NCI-H345 treated with DMSO at 0.1 percent for 48 hours (cell line): ENCODE measurements around the gene EHBP1L1.

Source experiments
- DNase-seq: peaks from one replicate; lab custom pipeline; 2025; ENCODE audit not compliant: unreplicated experiment; lab: John Stamatoyannopoulos, UW

EHBP1L1 gene

GRCh38 chr11:65576867-65577755 is 1.3 kb downstream of the EHBP1L1 start:
- DNase-seq, result no peak

GRCh38 chr11:65577756-65578109 is 1.9 kb downstream of the EHBP1L1 start:
- DNase-seq, result no peak

GRCh38 chr11:65578134-65578533 is 2.3 kb downstream of the EHBP1L1 start:
- no peak for DNase-seq

- no peak for DNase-seq
Observed at GRCh38 chr11:65578667-65579066, 2.8 kb downstream of the EHBP1L1 start.

- no peak for DNase-seq
Observed at GRCh38 chr11:65579291-65579690, 3.4 kb downstream of the EHBP1L1 start.

GRCh38 chr11:65580031-65580692 is 4.3 kb downstream of the EHBP1L1 start:
- no peak for DNase-seq

- DNase-seq, result no peak
Observed at GRCh38 chr11:65580756-65581155, 4.9 kb downstream of the EHBP1L1 start.

GRCh38 chr11:65581928-65582327 is 6.1 kb downstream of the EHBP1L1 start:
- no peak for DNase-seq

- DNase-seq, result no peak
Observed at GRCh38 chr11:65583589-65583988, 7.7 kb downstream of the EHBP1L1 start.

GRCh38 chr11:65584106-65584505 is 8.3 kb downstream of the EHBP1L1 start:
- DNase-seq, result no peak

- DNase-seq, result no peak
Observed at GRCh38 chr11:65584723-65585171, 8.9 kb downstream of the EHBP1L1 start.

GRCh38 chr11:65585396-65586246 is 9.8 kb downstream of the EHBP1L1 start:
- peak; percentile 35 for DNase-seq

GRCh38 chr11:65586247-65586630 is 10.4 kb downstream of the EHBP1L1 start:
- DNase-seq, result no peak

GRCh38 chr11:65586676-65587075 is 10.8 kb downstream of the EHBP1L1 start:
- DNase-seq, result no peak

- DNase-seq, result no peak
Observed at GRCh38 chr11:65588199-65589054, 12.6 kb downstream of the EHBP1L1 start.

- DNase-seq, result no peak
Observed at GRCh38 chr11:65589444-65590239, 13.8 kb downstream of the EHBP1L1 start.

GRCh38 chr11:65590240-65590738 is 14.4 kb downstream of the EHBP1L1 start:
- no peak for DNase-seq

GRCh38 chr11:65591939-65592857 is 16.3 kb downstream of the EHBP1L1 start:
- no peak for DNase-seq
